Liver (tissue), 9 donors: Measurements from ENCODE around the gene STX2. TPM values are rescaled to one million over a fixed set of nuclear protein-coding genes. Genes with fewer than 3 reads are reported as not detected.
"Not testable (repeated sequence)": the region's sequence is repeated elsewhere in the genome, so short reads cannot be mapped to it uniquely, and the experiment has no call there.

Experiments
- DNase-seq: peaks from one replicate; pipeline ENCODE4 v3.0.0-alpha.2; 2017; ENCODE audit warnings: low spot score
- H3K27ac ChIP-seq, 2 donors: one replicate each; pipeline ENCODE4 v1.7.0; 2013; ENCODE audit warnings: inconsistent platforms in 2 of 2, low read length in 2 of 2, control low read depth in 1 of 2, low read depth in 1 of 2, mild to moderate bottlenecking in 1 of 2
- H3K27me3 ChIP-seq, 4 donors: one replicate each; pipeline versions ENCODE4 v1.6.1 to v1.7.0; 2013; ENCODE audit warnings: low read length in 3 of 4, inconsistent platforms in 1 of 4, mild to moderate bottlenecking in 1 of 4, moderate library complexity in 1 of 4; ENCODE audit not compliant: control insufficient read depth in 4 of 4, insufficient read depth in 4 of 4
- H3K36me3 ChIP-seq, 4 donors: one replicate each; pipeline versions ENCODE4 v1.6.1 to v1.7.0; 2013; ENCODE audit warnings: low read length in 3 of 4, mild to moderate bottlenecking in 3 of 4, low read depth in 1 of 4, moderate library complexity in 1 of 4; ENCODE audit not compliant: control insufficient read depth in 4 of 4, insufficient read depth in 3 of 4
- H3K4me1 ChIP-seq, 4 donors: one replicate each; pipeline versions ENCODE4 v1.6.1 to v1.7.0; 2013; ENCODE audit warnings: low read length in 3 of 4, mild to moderate bottlenecking in 3 of 4, moderate library complexity in 1 of 4; ENCODE audit not compliant: control insufficient read depth in 4 of 4, insufficient read depth in 4 of 4
- H3K4me3 ChIP-seq, 3 donors: one replicate each; pipeline versions ENCODE4 v1.6.1 to v1.7.0; 2013; ENCODE audit warnings: low read length in 3 of 3, control low read depth in 1 of 3, low read depth in 1 of 3, mild to moderate bottlenecking in 1 of 3
- H3K9ac ChIP-seq, 2 donors: one replicate each; pipeline ENCODE4 v1.7.0; 2013; ENCODE audit warnings: low read length in 2 of 2, mild to moderate bottlenecking in 2 of 2, moderate library complexity in 2 of 2, control low read depth in 1 of 2, low read depth in 1 of 2
- H3K9me3 ChIP-seq, 4 donors: one replicate each; pipeline versions ENCODE4 v1.6.1 to v1.7.0; 2013; ENCODE audit warnings: low read length in 3 of 4; ENCODE audit not compliant: control insufficient read depth in 4 of 4
- EGR1 ChIP-seq, 2 donors: IDR thresholded peaks; 2 replicates each; pipeline ENCODE4 v1.6.1; 2016 to 2018; ENCODE audit warnings: antibody characterized with exemption in 2 of 2, low read depth in 2 of 2
- FOXA1 ChIP-seq: IDR thresholded peaks from 2 replicates; pipeline ENCODE4 v1.6.1; 2016; ENCODE audit warnings: antibody characterized with exemption
- FOXA2 ChIP-seq: IDR thresholded peaks from 2 replicates; pipeline ENCODE4 v1.6.1; 2016; ENCODE audit warnings: antibody characterized with exemption
- GABPA ChIP-seq, 2 donors: IDR thresholded peaks in 1 of 2; conservative IDR thresholded peaks in 1 of 2; 2 replicates each; pipeline ENCODE4 v1.6.1; 2016; ENCODE audit warnings: antibody characterized with exemption in 2 of 2, mild to moderate bottlenecking in 1 of 2, moderate library complexity in 1 of 2
- HNF4G ChIP-seq: IDR thresholded peaks from 2 replicates; pipeline ENCODE4 v1.6.1; 2016; ENCODE audit warnings: antibody characterized with exemption
- JUND ChIP-seq, 2 donors: IDR thresholded peaks; 2 replicates each; pipeline ENCODE4 v1.6.1; 2016; ENCODE audit warnings: antibody characterized with exemption in 2 of 2
- NR2F2 ChIP-seq: IDR thresholded peaks from 2 replicates; pipeline ENCODE4 v1.6.1; 2016; ENCODE audit warnings: antibody characterized with exemption
- RAD21 ChIP-seq, 2 donors: IDR thresholded peaks; 2 replicates each; pipeline ENCODE4 v1.6.1; 2016; ENCODE audit warnings: antibody characterized with exemption in 2 of 2, mild to moderate bottlenecking in 2 of 2
- RXRA ChIP-seq, 2 donors: IDR thresholded peaks; 2 replicates each; pipeline ENCODE4 v1.6.1; 2017 to 2018; ENCODE audit warnings: antibody characterized with exemption in 2 of 2, mild to moderate bottlenecking in 1 of 2
- SP1 ChIP-seq: IDR thresholded peaks from 2 replicates; pipeline ENCODE4 v1.6.1; 2018; ENCODE audit warnings: antibody characterized with exemption, mild to moderate bottlenecking
- TAF1 ChIP-seq: conservative IDR thresholded peaks from 2 replicates; pipeline ENCODE4 v1.6.1; 2016; ENCODE audit warnings: antibody characterized with exemption, mild to moderate bottlenecking
- WGBS: extraction: QIAGEN DNeasy Blood & Tissue Kit; methylation state at CpG from one replicate; pipeline ENCODE4 v1.1.7; 2013; 5-methylcytosine and 5-hydroxymethylcytosine counted together
- polyA plus RNA-seq, 2 donors: library from polyadenylated mRNA; stranded (reverse) in 1 of 2; unstranded in 1 of 2; fragments of 200-250 nt in 1 of 2; fragments of >200 nt in 1 of 2; fragmentation: Nextera tagmentation in 1 of 2; extraction: Ambion mirVana in 1 of 2; gene quantifications; one replicate each; pipeline versions ENCODE4 v1.2.1 to v1.2.3, GENCODE V29; 2013 to 2015
- total RNA-seq, 2 donors: library from RNA; depleted of rRNA; stranded (reverse); fragments of >200 nt; gene quantifications; one replicate each; pipeline ENCODE4 v1.2.3, GENCODE V29; 2014
- TF ChIP-seq, protein P1 (sequence below): fragments of 150-350 bp; IDR thresholded peaks from 2 replicates; pipeline ENCODE4 v1.5.1; 2017; ENCODE audit warnings: improper control_type of control experiment, low read depth, low read length; ENCODE audit not compliant: missing input control
- TF ChIP-seq, protein P2 (sequence below): IDR thresholded peaks from 2 replicates; pipeline ENCODE4 v1.6.1; 2016; ENCODE audit warnings: antibody characterized with exemption
- TF ChIP-seq, protein P3 (sequence below): IDR thresholded peaks from 2 replicates; pipeline ENCODE4 v1.6.1; 2016; ENCODE audit warnings: antibody characterized with exemption, mild to moderate bottlenecking
- donor health status: healthy.
- donor health status: healthy.
- donor health status: healthy.
- donor health status: healthy.
- donor health status: healthy.

Gene STX2
- total and polyA plus RNA-seq, 4 donors, result 4.7 to 13.8 (median 8.9) TPM

DNA sequence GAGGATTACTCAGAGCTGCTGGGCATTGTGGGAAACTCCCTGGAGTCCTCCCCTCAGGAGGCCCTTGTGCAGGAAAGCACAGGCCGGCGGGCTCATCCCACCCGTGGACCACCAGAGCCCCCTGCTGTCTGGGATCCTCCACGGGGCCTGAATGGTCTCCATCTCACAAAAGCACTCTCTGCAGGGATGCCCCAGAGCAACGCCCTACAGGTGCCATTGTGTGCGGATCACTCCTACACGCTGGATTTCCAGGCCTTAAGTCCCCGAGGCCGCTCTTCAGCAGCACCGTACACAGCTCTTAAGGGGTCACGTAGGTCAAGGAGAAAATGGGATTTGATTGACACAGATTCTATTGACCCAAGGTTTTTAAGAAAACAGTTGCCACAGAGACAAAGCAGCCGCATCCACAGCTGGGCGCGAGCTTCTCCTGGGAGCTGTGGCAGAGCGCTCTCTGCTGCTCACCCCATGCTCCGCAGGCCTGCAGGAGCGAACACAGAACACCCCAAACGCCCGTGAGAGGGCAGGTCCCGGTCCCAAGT lies 86.3 kb downstream of the STX2 start:
- no peak for DNase-seq
- no peaks in the 10 kb centered on the region for H3K27me3 ChIP-seq
- 43% methylated on average over 20 of the region's 20 CpGs for WGBS

DNA sequence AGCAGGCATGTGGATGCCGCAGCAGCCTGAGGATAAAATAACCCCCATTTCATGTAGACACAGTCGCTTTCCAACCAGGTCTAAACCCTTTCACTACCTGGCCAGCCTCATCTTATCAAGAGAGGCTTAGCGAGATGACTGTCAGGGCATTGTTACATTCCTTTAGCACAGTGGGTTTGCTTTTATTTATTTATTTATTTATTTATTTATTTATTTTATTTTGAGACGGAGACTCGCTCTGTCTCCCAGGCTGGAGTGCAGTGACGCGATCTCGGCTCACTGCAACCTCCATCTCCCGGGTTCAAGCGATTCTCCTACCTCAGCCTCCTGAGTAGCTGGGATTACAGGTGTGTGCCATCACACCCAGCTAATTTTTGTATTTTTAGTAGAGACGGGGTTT lies 87.0 kb downstream of the STX2 start:
- not testable (repeated sequence) for H3K9me3 ChIP-seq, H3K27me3 ChIP-seq, DNase-seq, H3K27ac ChIP-seq, H3K4me1 ChIP-seq, H3K4me3 ChIP-seq, H3K9ac ChIP-seq, H3K36me3 ChIP-seq
- WGBS, result 75% methylated on average over 11 of the region's 11 CpGs

More for the DNA sequence above, 86.3 kb downstream of the STX2 start:
- H3K4me1 ChIP-seq, result peaks cover 0 to 5% (median under 1%) of the 10 kb centered on the region in 4 donors
- H3K9me3 ChIP-seq, result no peaks in the 10 kb centered on the region
- no peak overlapping the region for H3K9ac ChIP-seq
- no peaks in the 10 kb centered on the region for H3K36me3 ChIP-seq
- no peak overlapping the region for H3K27ac ChIP-seq
- TF ChIP-seq GABPA (IDR thresholded peaks at IDR 0.05 in 1 of 2, conservative IDR thresholded peaks at IDR 0.05 in 1 of 2), result no peak
- TF ChIP-seq RAD21 (IDR thresholded peaks at IDR 0.05), result no peak
- TF ChIP-seq, protein P1, sequence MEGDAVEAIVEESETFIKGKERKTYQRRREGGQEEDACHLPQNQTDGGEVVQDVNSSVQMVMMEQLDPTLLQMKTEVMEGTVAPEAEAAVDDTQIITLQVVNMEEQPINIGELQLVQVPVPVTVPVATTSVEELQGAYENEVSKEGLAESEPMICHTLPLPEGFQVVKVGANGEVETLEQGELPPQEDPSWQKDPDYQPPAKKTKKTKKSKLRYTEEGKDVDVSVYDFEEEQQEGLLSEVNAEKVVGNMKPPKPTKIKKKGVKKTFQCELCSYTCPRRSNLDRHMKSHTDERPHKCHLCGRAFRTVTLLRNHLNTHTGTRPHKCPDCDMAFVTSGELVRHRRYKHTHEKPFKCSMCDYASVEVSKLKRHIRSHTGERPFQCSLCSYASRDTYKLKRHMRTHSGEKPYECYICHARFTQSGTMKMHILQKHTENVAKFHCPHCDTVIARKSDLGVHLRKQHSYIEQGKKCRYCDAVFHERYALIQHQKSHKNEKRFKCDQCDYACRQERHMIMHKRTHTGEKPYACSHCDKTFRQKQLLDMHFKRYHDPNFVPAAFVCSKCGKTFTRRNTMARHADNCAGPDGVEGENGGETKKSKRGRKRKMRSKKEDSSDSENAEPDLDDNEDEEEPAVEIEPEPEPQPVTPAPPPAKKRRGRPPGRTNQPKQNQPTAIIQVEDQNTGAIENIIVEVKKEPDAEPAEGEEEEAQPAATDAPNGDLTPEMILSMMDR, result no peak
- no peak for TF ChIP-seq TAF1
- TF ChIP-seq, protein P2, sequence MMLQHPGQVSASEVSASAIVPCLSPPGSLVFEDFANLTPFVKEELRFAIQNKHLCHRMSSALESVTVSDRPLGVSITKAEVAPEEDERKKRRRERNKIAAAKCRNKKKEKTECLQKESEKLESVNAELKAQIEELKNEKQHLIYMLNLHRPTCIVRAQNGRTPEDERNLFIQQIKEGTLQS, result no peak
- TF ChIP-seq FOXA1, result no peak
- no peak for TF ChIP-seq NR2F2
- TF ChIP-seq EGR1 (IDR thresholded peaks at IDR 0.05; ENCODE audit: low read depth in 2 of 2), result no peak
- TF ChIP-seq HNF4G, result no peak
- TF ChIP-seq, protein P3, sequence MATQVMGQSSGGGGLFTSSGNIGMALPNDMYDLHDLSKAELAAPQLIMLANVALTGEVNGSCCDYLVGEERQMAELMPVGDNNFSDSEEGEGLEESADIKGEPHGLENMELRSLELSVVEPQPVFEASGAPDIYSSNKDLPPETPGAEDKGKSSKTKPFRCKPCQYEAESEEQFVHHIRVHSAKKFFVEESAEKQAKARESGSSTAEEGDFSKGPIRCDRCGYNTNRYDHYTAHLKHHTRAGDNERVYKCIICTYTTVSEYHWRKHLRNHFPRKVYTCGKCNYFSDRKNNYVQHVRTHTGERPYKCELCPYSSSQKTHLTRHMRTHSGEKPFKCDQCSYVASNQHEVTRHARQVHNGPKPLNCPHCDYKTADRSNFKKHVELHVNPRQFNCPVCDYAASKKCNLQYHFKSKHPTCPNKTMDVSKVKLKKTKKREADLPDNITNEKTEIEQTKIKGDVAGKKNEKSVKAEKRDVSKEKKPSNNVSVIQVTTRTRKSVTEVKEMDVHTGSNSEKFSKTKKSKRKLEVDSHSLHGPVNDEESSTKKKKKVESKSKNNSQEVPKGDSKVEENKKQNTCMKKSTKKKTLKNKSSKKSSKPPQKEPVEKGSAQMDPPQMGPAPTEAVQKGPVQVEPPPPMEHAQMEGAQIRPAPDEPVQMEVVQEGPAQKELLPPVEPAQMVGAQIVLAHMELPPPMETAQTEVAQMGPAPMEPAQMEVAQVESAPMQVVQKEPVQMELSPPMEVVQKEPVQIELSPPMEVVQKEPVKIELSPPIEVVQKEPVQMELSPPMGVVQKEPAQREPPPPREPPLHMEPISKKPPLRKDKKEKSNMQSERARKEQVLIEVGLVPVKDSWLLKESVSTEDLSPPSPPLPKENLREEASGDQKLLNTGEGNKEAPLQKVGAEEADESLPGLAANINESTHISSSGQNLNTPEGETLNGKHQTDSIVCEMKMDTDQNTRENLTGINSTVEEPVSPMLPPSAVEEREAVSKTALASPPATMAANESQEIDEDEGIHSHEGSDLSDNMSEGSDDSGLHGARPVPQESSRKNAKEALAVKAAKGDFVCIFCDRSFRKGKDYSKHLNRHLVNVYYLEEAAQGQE, result no peak
- no peak for TF ChIP-seq JUND (IDR thresholded peaks at IDR 0.05)
- TF ChIP-seq RXRA (IDR thresholded peaks at IDR 0.05), result no peak
- no peak for TF ChIP-seq SP1
- TF ChIP-seq FOXA2, result no peak
- no peak overlapping the region for H3K4me3 ChIP-seq
